ENCODE data around the gene HMGA1.

- TF ChIP-seq TAF1 (IDR thresholded peaks at IDR 0.05; ENCODE audit: borderline replicate concordance, insufficient read depth, low read length), result no peak
- TF ChIP-seq REST (IDR thresholded peaks at IDR 0.05; ENCODE audit: insufficient read depth in 1 of 2, low read depth in 2 of 2, low read length in 2 of 2), result no peak
- no peak; the same call in 1 of the 2 replicates for TF ChIP-seq POLR2AphosphoS5 (IDR thresholded peaks at IDR 0.05; ENCODE audit: low read depth, low read length)
- TF ChIP-seq SIN3A (IDR thresholded peaks at IDR 0.05; ENCODE audit: borderline replicate concordance, insufficient read depth, low read length), result no peak
These were observed 5.8 kb downstream of the HMGA1 start for GRCh38 chr6:34242252-34243130.

All from PFSK-1 (cell line).